ENCODE results near the gene MED28.

DNA sequence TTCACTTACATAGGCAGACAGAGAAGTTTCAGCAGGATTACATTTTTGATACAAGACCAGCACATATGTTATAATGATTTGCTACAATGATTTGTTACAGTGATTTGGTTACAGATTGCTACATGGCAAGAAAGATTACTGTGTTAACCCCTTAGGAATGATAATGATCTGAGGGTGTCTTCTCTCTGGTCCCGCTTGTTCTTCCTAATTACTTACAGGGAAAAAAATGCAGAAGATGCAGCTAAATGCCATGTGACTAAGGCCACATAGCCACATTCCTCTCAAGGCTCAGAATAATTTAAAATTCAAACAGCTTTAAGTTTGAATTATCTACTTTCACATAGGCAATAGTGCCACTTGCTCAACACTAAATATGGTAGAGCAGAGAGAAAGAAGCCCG is 47.2 kb upstream of the MED28 start:
- TF ChIP-seq POLR2A (IDR thresholded peaks at IDR 0.05), result no peak
- TF ChIP-seq CTCF (IDR thresholded peaks at IDR 0.05), result no peak
- TF ChIP-seq POLR2AphosphoS5 (IDR thresholded peaks at IDR 0.05), result no peak

Measured in stomach (tissue), 4 donors.